ENCODE measurements around the gene CAPN8. TPM values are rescaled to one million over a fixed set of nuclear protein-coding genes. Genes with fewer than 3 reads are reported as not detected.
A peak's percentile ranks its signal among the peaks of the same experiment; 100 is the strongest.

The CAPN8 gene
- total RNA-seq = 100 to 1,000 TPM in 1 of 2 donors, 10 to 100 TPM in 1; 48.5 to 123 TPM
- polyA plus RNA-seq = 100 to 1,000 TPM in 1 of 2 donors, 10 to 100 TPM in 1; 30.5 to 114 TPM
- long read RNA-seq, donor 1, partial matches to known transcripts = 286 of 287 reads
- long read RNA-seq, donor 1, other reads (novel, unspliced or antisense) = 0 of 287 reads
- long read RNA-seq, donor 2, partial matches to known transcripts = 127 of 127 reads
- long read RNA-seq, donor 2, other reads (novel, unspliced or antisense) = 0 of 127 reads
- long read RNA-seq, donor 3, partial matches to known transcripts = 85 of 85 reads
- long read RNA-seq, donor 3, other reads (novel, unspliced or antisense) = 0 of 85 reads
- long read RNA-seq, donor 4, partial matches to known transcripts = 136 of 136 reads
- long read RNA-seq, donor 4, other reads (novel, unspliced or antisense) = 0 of 136 reads
- long read RNA-seq, donor 5, partial matches to known transcripts = 150 of 150 reads
- long read RNA-seq, donor 5, other reads (novel, unspliced or antisense) = 0 of 150 reads

GRCh38 chr1:223665592-223666312 is at the start of gene CAPN8:
CAPN8 (minus strand) TSS chr1:223665701; CDS start chr1:223665646, 55 bp downstream.
- peak within 1 kb of the TSS in 1 of 2 donors; percentile 83 for H3K27ac ChIP-seq (ENCODE audit: low read depth in 1 of 2, low read length in 1 of 2)
- H3K9me3 ChIP-seq (ENCODE audit: control insufficient read depth in 4 of 4, insufficient read depth in 3 of 4, low read length in 3 of 4) = no peaks in the 10 kb centered on the region
- ATAC-seq (ENCODE audit: insufficient read depth, low FRiP score) (peak; percentile 73), DNase-seq (no peak)
- H3K4me3 ChIP-seq = no peak within 1 kb of the TSS
- no peak for TF ChIP-seq CTCF (IDR thresholded peaks at IDR 0.05; ENCODE audit: control extremely low read depth, extremely low read depth)
- peaks cover 0 to 4% (median 0%) of the 10 kb centered on the region in 5 donors for H3K4me1 ChIP-seq (ENCODE audit: control insufficient read depth in 5 of 5, insufficient read depth in 5 of 5, low read length in 5 of 5)
- WGBS, 2 donors = 62 to 68% methylated on average over 6 of the region's 6 CpGs
- no peaks in the 10 kb centered on the region for H3K27me3 ChIP-seq (ENCODE audit: control insufficient read depth in 3 of 3, insufficient read depth in 3 of 3, low read length in 2 of 3)
- H3K36me3 ChIP-seq (ENCODE audit: control insufficient read depth in 4 of 4, insufficient read depth in 4 of 4, low read length in 4 of 4) = no peaks in the 10 kb centered on the region
- no peak within 1 kb of the TSS for H3K9ac ChIP-seq (ENCODE audit: insufficient read depth in 1 of 2, low read length in 2 of 2)

- H3K27me3 ChIP-seq (ENCODE audit: control insufficient read depth in 3 of 3, insufficient read depth in 3 of 3, low read length in 2 of 3) = no peaks in the 10 kb centered on the region
- peak overlapping the region; percentile 0 to 44 for H3K9ac ChIP-seq (ENCODE audit: insufficient read depth in 1 of 2, low read length in 2 of 2)
- peak overlapping the region in 1 of 2 donors; percentile 84 for H3K27ac ChIP-seq (ENCODE audit: low read depth in 1 of 2, low read length in 1 of 2)
- 58 to 63% methylated on average over 9 of the region's 9 CpGs for WGBS, 2 donors
- peak in 1 of 3 donors; percentile 51 for DNase-seq
- peaks cover 15 to 38% (median 19%) of the 10 kb centered on the region in 5 donors for H3K4me1 ChIP-seq (ENCODE audit: control insufficient read depth in 5 of 5, insufficient read depth in 5 of 5, low read length in 5 of 5)
- H3K4me3 ChIP-seq = no peak overlapping the region
- ATAC-seq (ENCODE audit: insufficient read depth, low FRiP score) = no peak
- no peaks in the 10 kb centered on the region for H3K9me3 ChIP-seq (ENCODE audit: control insufficient read depth in 4 of 4, insufficient read depth in 3 of 4, low read length in 3 of 4)
- no peak for TF ChIP-seq CTCF (IDR thresholded peaks at IDR 0.05; ENCODE audit: control extremely low read depth, extremely low read depth)
- peaks cover 6 to 18% (median 14%) of the 10 kb centered on the region in 4 donors for H3K36me3 ChIP-seq (ENCODE audit: control insufficient read depth in 4 of 4, insufficient read depth in 4 of 4, low read length in 4 of 4)
These were observed 49.5 kb upstream of the CAPN8 start for GRCh38 chr1:223714849-223715603.

DNA sequence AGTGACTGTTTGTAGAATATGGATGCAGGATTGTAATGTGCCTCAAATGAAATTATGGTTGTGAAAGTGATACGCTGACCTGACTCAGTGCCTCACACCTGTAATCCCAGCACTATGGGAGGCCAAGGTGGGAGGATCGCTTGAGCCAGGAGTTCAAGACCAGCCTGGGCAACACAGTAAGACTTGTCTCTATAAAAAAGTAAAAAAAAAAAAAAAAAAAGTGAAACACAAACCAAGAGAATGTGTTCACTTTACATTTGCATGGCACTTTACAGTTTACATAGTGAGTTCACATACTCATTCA is 48.9 kb upstream of the CAPN8 start:
- no peak overlapping the region for H3K27ac ChIP-seq (ENCODE audit: low read depth in 1 of 2, low read length in 1 of 2)
- H3K4me1 ChIP-seq (ENCODE audit: control insufficient read depth in 5 of 5, insufficient read depth in 5 of 5, low read length in 5 of 5) = peaks cover 15 to 38% (median 19%) of the 10 kb centered on the region in 5 donors
- DNase-seq (no peak), ATAC-seq (ENCODE audit: insufficient read depth, low FRiP score) (no peak)
- no peak overlapping the region for H3K4me3 ChIP-seq
- TF ChIP-seq CTCF (IDR thresholded peaks at IDR 0.05; ENCODE audit: control extremely low read depth, extremely low read depth) = no peak
- peaks cover 6 to 17% (median 13%) of the 10 kb centered on the region in 4 donors for H3K36me3 ChIP-seq (ENCODE audit: control insufficient read depth in 4 of 4, insufficient read depth in 4 of 4, low read length in 4 of 4)
- H3K9ac ChIP-seq (ENCODE audit: insufficient read depth in 1 of 2, low read length in 2 of 2) = no peak overlapping the region
- 63 to 66% methylated on average over 2 of the region's 2 CpGs for WGBS, 2 donors
- H3K9me3 ChIP-seq (ENCODE audit: control insufficient read depth in 4 of 4, insufficient read depth in 3 of 4, low read length in 3 of 4) = no peaks in the 10 kb centered on the region
- H3K27me3 ChIP-seq (ENCODE audit: control insufficient read depth in 3 of 3, insufficient read depth in 3 of 3, low read length in 2 of 3) = no peaks in the 10 kb centered on the region
